ENCODE results near the gene COG5. TPM values are rescaled to one million over a fixed set of nuclear protein-coding genes. Genes with fewer than 3 reads are reported as not detected.
A peak's percentile ranks its signal among the peaks of the same experiment; 100 is the strongest.

COG5 gene
- total and polyA plus RNA-seq, 2 donors from 2014 or later = 8.6 to 45.7 TPM

GRCh38 chr7:107353701-107354100 is 210.0 kb downstream of the COG5 start:
- FAIRE-seq = peak; percentile 45

DNA sequence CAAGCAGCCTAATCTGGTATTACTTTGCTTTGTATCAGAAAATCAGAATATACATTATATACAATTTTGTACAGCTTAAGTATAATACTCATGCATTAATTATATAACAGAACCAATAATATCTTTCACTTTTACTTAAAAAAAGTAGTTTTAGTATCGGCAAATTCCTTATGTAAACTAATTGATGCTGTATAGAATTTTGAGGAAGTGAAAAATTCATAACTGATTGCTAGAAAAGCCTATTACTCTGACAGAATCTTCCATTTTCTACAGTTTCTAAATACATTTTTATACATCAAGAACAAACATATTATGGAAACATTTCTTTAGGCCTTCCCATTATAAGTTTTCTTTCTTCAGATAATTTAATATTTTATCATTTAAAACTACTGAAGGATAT is 217.8 kb downstream of the COG5 start:
- intact Hi-C loops (cut with DNase I) = no loop called here
- Histone ChIP-seq H3K27me3 (ENCODE audit: control insufficient read depth, insufficient read depth, low read length) (no peaks in the 10 kb centered on the region), H3K27ac (ENCODE audit: low read depth in 2 of 2, low read length in 2 of 2) (no peak overlapping the region), H3K4me3 (ENCODE audit: low read length in 3 of 3) (no peak overlapping the region), H3K36me3 (ENCODE audit: control insufficient read depth in 2 of 3, insufficient read depth in 3 of 3, low read length in 3 of 3) (no peaks in the 10 kb centered on the region), H3K9ac (ENCODE audit: low read length in 3 of 3) (no peak overlapping the region), H3K9me3 (ENCODE audit: control insufficient read depth in 2 of 3, insufficient read depth in 1 of 3, low read length in 3 of 3) (peaks cover 0 to 14% (median 0%) of the 10 kb centered on the region in 3 donors), H3K4me1 (ENCODE audit: control insufficient read depth in 2 of 3, insufficient read depth in 2 of 3, low read depth in 1 of 3, low read length in 3 of 3) (no peaks in the 10 kb centered on the region)
- peak; percentile 38 for FAIRE-seq
- TF ChIP-seq, protein P1, sequence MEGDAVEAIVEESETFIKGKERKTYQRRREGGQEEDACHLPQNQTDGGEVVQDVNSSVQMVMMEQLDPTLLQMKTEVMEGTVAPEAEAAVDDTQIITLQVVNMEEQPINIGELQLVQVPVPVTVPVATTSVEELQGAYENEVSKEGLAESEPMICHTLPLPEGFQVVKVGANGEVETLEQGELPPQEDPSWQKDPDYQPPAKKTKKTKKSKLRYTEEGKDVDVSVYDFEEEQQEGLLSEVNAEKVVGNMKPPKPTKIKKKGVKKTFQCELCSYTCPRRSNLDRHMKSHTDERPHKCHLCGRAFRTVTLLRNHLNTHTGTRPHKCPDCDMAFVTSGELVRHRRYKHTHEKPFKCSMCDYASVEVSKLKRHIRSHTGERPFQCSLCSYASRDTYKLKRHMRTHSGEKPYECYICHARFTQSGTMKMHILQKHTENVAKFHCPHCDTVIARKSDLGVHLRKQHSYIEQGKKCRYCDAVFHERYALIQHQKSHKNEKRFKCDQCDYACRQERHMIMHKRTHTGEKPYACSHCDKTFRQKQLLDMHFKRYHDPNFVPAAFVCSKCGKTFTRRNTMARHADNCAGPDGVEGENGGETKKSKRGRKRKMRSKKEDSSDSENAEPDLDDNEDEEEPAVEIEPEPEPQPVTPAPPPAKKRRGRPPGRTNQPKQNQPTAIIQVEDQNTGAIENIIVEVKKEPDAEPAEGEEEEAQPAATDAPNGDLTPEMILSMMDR (IDR thresholded peaks at IDR 0.05; ENCODE audit: borderline replicate concordance, extremely low read depth, insufficient read depth) = no peak
- DNase-seq = no peak

More at GRCh38 chr7:107353701-107354100, 210.0 kb downstream of the COG5 start:
- DNase-seq = no peak
- Histone ChIP-seq H3K9ac (ENCODE audit: low read length in 3 of 3) (no peak overlapping the region), H3K27ac (ENCODE audit: low read depth in 2 of 2, low read length in 2 of 2) (no peak overlapping the region), H3K27me3 (ENCODE audit: control insufficient read depth, insufficient read depth, low read length) (no peaks in the 10 kb centered on the region), H3K4me1 (ENCODE audit: control insufficient read depth in 2 of 3, insufficient read depth in 2 of 3, low read depth in 1 of 3, low read length in 3 of 3) (no peaks in the 10 kb centered on the region), H3K36me3 (ENCODE audit: control insufficient read depth in 2 of 3, insufficient read depth in 3 of 3, low read length in 3 of 3) (peaks cover 0 to 3% (median 0%) of the 10 kb centered on the region in 3 donors), H3K4me3 (ENCODE audit: low read length in 3 of 3) (no peak overlapping the region), H3K9me3 (ENCODE audit: control insufficient read depth in 2 of 3, insufficient read depth in 1 of 3, low read length in 3 of 3) (no peaks in the 10 kb centered on the region)
- TF ChIP-seq, protein P1 (IDR thresholded peaks at IDR 0.05; ENCODE audit: borderline replicate concordance, extremely low read depth, insufficient read depth) = no peak
- intact Hi-C loops (cut with DNase I) = no loop called here

DNA sequence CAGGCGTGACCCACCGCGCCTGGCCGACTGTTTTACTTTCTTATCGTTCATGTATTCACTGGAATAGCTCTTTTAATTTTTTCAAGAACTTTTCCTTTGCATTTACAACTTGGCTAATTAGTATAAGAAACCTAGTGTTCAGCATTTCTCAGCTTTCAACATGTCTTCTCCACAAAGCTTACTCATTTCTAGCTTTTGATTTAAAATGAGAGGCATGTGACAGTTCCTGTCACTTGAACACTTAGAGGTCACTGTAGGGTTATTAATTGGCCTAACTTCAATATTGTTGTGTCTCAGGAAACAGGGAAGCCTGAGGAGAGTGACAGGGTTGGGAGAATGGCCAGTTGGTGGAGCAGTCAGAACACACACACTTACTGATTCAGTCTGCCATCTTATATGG is 218.9 kb downstream of the COG5 start:
- H3K27ac ChIP-seq (ENCODE audit: low read depth in 2 of 2, low read length in 2 of 2) = no peak overlapping the region
- no peak overlapping the region for H3K4me3 ChIP-seq (ENCODE audit: low read length in 3 of 3)
- TF ChIP-seq, protein P1 (IDR thresholded peaks at IDR 0.05; ENCODE audit: borderline replicate concordance, extremely low read depth, insufficient read depth) = no peak
- intact Hi-C loops (cut with DNase I) = no loop called here
- H3K36me3 ChIP-seq (ENCODE audit: control insufficient read depth in 2 of 3, insufficient read depth in 3 of 3, low read length in 3 of 3) = no peaks in the 10 kb centered on the region
- peaks cover 0 to 14% (median 0%) of the 10 kb centered on the region in 3 donors for H3K9me3 ChIP-seq (ENCODE audit: control insufficient read depth in 2 of 3, insufficient read depth in 1 of 3, low read length in 3 of 3)
- FAIRE-seq = no peak
- H3K9ac ChIP-seq (ENCODE audit: low read length in 3 of 3) = no peak overlapping the region
- H3K27me3 ChIP-seq (ENCODE audit: control insufficient read depth, insufficient read depth, low read length) = no peaks in the 10 kb centered on the region
- no peaks in the 10 kb centered on the region for H3K4me1 ChIP-seq (ENCODE audit: control insufficient read depth in 2 of 3, insufficient read depth in 2 of 3, low read depth in 1 of 3, low read length in 3 of 3)
- no peak for DNase-seq

GRCh38 chr7:107344286-107344685 is 219.4 kb downstream of the COG5 start:
- H3K4me1 ChIP-seq (ENCODE audit: control insufficient read depth in 2 of 3, insufficient read depth in 2 of 3, low read depth in 1 of 3, low read length in 3 of 3) = no peaks in the 10 kb centered on the region
- peaks cover 0 to 14% (median 0%) of the 10 kb centered on the region in 3 donors for H3K9me3 ChIP-seq (ENCODE audit: control insufficient read depth in 2 of 3, insufficient read depth in 1 of 3, low read length in 3 of 3)
- TF ChIP-seq, protein P1 (IDR thresholded peaks at IDR 0.05; ENCODE audit: borderline replicate concordance, extremely low read depth, insufficient read depth) = no peak
- no peak overlapping the region for H3K4me3 ChIP-seq (ENCODE audit: low read length in 3 of 3)
- no peak overlapping the region for H3K9ac ChIP-seq (ENCODE audit: low read length in 3 of 3)
- no peak for FAIRE-seq
- intact Hi-C loops (cut with DNase I) = no loop called here
- H3K36me3 ChIP-seq (ENCODE audit: control insufficient read depth in 2 of 3, insufficient read depth in 3 of 3, low read length in 3 of 3) = no peaks in the 10 kb centered on the region
- H3K27ac ChIP-seq (ENCODE audit: low read depth in 2 of 2, low read length in 2 of 2) = no peak overlapping the region
- DNase-seq = no peak
- H3K27me3 ChIP-seq (ENCODE audit: control insufficient read depth, insufficient read depth, low read length) = no peaks in the 10 kb centered on the region

Measured in kidney (tissue), 14 donors.